GM18526 (cell line): Measurements from ENCODE around the gene KRTAP2-1.
"Not testable (repeated sequence)": the region's sequence is repeated elsewhere in the genome, so short reads cannot be mapped to it uniquely, and the experiment has no call there.

Experiments
- POLR2A ChIP-seq: IDR thresholded peaks from 3 replicates; pipeline ENCODE4 v1.6.1; 2011; ENCODE audit not compliant: insufficient read length; ENCODE audit errors: extremely low read depth

Gene KRTAP2-1, protein sequence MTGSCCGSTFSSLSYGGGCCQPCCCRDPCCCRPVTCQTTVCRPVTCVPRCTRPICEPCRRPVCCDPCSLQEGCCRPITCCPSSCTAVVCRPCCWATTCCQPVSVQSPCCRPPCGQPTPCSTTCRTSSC

DNA sequence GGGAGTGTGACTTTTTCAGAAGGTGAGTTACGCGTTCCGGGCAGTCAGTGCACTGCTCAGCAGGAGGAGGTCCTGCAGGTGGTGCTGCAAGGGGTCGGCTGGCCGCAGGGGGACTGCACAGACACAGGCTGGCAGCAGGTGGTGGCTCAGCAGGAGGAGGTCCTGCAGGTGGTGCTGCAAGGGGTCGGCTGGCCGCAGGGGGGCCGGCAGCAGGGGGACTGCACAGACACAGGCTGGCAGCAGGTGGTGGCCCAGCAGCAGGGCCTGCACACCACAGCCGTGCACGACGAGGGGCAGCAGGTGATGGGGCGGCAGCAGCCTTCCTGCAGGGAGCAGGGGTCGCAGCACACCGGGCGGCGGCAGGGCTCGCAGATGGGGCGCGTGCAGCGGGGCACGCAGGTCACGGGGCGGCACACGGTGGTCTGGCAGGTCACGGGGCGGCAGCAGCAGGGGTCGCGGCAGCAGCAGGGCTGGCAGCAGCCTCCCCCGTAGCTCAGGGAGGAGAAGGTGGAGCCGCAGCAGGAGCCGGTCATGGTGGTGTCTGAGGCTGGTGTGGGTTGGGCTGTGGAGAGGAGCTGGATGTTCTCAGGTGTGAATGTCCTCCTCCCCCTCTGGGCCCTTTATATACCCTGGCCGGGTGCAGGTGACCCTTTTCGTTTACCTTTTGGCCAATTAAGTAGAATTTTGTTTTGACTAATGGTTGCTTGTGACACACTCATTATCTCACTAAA lies at the start of gene KRTAP2-1:
KRTAP2-1 (minus strand) TSS at position 582 of the 731 bp plus-strand sequence; CDS start at position 533, 49 bp downstream.
- TF ChIP-seq POLR2A, result not testable (repeated sequence)

DNA sequence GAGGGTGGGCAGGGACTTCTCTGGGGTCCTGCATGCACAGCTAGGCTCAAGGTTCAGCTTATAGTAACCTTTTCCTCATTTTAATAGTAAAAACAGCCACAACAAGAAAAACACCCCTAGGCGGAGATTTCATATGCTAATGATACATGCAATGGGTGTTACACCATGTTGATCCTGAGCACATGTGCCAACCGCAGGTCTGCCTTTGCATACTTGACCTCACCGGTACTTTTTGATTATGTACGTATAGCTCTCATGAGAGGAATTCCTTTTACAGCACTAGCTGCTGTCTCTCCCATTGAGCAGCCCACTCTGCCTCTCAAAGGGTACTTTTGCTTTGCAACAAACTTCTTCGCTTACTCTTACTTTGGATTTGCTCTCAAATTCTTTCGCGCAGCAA lies 48.9 kb upstream of the KRTAP2-1 start:
- TF ChIP-seq POLR2A, result no peak

DNA sequence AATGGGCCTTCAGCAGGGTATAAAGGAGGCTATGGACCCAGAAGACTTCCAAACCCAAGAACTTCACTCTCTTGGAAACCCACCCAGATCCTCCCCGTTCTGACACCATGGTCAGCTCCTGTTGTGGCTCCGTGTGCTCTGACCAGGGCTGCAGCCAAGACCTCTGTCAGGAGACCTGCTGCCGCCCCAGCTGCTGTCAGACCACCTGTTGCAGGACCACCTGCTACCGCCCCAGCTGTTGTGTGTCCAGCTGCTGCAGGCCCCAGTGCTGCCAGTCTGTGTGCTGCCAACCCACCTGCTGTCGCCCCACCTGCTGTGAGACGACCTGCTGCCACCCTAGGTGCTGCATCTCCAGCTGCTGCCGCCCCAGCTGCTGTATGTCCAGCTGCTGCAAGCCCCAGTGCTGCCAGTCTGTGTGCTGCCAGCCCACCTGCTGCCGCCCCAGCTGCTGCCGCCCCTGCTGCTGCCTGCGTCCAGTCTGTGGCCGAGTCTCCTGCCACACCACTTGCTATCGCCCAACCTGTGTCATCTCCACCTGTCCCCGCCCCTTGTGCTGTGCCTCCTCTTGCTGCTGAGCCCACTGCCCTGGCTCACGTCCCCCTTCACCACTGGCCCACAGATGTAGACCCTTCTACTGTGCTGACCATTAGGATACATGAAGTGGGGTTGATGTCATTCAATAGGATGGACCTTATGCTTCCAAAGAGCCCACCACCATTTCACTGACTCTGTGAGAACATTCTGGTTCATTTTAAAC lies 37.2 kb upstream of the KRTAP2-1 start, which contains the start of gene KRTAP4-7:
KRTAP4-7 (plus strand) TSS at position 51 of the 757 bp plus-strand sequence; CDS start at position 108, 57 bp downstream.
- TF ChIP-seq POLR2A, result not testable (repeated sequence)

DNA sequence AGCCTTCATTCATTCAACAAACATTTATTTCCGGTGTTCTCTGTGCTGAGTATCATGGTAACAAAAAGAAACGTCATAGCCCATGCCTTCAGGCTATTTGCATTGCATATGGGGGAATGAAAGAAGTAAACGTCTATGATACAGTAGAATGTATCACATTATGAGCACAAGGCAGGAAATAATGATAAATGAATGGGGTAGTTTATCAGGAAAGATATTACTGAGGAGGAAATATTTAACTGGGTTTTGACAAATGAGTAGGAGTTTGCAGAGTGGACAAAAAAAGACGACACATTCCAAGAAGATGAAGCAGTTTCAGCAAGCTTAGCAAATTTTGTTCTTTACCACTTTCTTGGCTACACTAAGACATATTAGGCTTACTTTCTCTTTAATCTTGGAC lies 35.5 kb upstream of the KRTAP2-1 start:
- TF ChIP-seq POLR2A, result no peak

DNA sequence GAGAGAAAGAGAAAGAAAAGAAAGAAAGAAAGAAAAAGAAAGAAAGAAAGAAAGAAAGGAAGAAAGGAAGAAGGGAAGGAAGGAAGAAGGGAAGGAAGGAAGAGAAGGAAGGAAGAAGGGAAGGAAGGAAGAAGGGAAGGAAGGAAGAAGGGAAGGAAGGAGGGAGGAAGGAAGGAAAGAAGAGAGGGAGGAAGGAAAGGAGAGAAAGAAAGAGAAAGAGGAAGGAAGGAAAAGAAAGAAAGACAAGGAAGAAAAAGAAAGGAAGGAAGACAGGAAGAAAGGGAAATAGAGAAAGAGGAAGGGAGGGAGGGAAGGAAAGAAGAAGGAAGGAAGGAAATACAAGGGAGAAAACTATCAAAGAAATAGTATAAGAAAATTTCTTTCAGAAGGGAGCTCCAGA lies 29.7 kb upstream of the KRTAP2-1 start:
- no peak for TF ChIP-seq POLR2A

DNA sequence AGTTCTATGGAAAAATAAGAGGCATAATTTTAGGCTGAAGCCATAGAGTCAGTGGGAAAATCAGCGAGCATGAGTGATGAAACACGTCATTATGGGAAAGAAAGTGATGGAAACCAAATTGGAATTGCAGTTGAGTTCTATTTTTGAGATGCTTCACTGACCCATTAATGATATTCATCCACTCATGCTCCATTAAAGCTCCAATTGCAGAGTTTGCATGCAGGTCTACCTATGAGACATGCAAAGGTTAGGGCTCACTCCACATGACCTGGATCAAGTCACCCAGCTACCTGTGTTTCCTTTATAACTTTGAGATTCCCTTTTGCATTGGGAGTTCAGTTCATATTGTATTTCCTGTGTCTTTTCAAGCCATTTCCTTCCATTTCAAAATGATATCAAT lies 26.6 kb upstream of the KRTAP2-1 start:
- TF ChIP-seq POLR2A, result no peak

DNA sequence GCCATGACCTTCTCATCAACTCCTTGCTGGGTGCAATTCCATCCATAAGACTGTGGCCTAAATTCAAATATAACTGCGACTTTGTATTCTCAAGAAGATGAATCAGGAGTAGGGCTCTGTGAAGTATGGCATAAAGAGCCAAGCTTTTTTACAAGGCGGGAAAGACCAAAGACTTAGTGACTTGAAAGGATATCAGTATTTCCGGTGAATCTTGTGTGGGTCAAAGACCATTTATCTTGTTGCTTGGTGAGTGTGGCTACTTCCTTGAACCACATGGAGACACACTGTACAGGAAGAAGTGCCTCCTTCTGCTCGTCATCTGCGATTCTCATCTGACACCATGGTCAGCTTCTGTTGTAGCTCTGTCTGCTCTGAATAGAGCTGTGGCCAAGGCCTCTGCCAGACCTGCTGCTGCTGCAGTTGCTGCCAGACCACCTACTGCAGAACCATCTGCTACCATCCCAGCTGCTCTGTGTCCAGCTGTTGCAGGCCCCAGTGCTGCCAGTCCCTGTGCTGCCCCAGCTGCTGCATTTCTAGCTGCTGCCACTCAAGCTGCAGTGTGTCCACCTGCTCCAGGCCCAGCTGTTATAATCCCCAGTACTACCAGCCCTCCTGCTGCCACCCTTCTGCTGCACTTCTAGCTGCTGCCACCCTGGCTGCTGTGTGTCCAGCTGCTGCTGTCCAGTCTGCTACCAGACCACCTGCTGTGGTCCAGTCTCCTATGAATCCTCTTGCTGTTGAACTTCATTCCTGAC lies 24.7 kb upstream of the KRTAP2-1 start:
- TF ChIP-seq POLR2A, result no peak

DNA sequence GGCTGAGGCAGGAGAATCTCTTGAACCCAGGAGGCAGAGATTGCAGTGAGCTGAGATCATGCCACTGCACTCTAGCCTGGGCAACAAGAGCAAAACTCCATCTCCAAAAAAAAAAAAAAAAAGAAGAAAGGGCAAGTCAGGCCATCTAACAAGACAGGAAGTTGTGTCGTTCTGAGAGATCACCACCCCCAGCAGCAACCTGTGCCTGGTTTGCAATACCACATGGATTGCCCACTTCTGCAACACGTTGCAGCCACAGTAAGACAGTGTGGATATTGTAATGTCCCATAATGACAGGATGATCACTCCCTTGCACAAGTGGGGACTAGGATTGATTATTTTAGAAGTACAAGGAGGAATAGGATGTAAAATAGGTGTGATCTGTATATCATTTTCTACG lies 21.9 kb upstream of the KRTAP2-1 start:
- no peak for TF ChIP-seq POLR2A

DNA sequence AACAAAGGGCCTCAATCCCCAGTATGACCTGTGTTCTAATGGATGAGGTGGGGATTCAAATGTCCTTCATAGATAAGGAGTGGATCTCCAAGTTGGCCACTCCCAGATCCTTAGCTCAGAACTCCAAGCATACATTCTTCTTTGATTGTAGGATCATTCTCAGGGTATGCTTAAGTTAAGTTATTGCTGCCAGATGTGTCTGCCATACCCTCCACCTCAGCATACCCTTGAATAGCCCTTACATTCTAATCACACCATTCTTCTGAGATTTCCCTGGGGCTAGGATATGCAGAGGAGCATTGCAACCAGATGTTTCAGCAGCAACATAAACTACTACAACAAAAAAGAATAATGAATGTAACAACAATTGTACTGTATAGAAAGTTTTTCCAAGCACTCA lies 20.2 kb upstream of the KRTAP2-1 start:
- TF ChIP-seq POLR2A, result no peak

DNA sequence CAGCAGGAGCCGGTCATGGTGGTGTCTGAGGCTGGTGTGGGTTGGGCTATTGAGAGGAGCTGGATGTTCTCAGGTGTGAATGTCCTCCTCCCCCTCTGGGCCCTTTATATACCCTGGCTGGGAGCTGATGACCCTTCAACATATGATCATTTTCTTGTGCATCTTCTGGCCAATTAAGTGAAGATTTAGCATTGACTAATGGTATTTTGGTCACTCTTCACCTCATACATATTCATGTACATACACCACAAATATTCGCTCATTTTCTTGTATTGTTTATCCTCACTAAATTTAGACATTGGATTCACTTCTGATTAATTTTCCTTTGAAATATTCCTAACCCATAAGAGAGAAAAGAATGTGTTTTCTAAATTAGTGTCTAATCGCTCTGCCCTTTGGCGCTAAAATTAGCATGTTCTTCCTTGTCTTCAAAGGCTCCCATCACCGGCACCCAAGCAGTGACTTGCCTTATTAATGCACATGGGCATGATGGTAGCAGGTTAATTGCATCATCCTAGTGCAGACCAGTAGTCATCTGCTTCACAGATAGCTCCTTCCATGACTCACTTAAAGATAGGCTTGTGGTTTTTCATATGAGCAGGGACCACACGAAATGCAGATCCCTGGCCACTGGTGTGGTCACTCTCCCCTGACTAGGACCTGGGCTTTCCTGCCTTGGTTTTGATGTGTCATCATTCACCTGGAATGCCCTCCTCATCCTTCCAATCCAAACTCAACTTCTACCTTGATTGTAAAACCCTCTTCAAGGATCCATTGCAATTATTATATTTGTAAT lies 18.9 kb upstream of the KRTAP2-1 start, which contains the start of gene KRTAP2-4:
KRTAP2-4 (minus strand) TSS at position 51 of the 796 bp plus-strand sequence; CDS start at position 17, 34 bp downstream.
- no peak for TF ChIP-seq POLR2A

DNA sequence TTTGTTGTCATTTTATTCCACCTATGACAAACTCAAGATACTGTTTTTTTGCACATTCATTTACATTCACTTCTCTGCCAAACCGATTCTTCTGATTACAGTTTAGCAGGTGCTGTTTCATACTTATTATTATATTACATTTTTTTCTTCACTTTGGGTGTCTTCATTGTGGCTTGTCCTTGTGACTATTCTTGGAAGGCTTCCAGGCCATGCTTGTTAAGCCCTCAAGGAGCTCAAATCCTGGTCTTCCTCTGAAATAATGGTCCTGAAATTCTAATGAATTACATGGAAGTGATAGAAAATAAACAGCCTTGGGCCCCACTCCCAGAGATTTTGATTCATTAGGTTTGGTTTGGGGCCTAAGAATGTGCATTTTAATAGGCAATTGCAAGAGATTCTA lies 17.2 kb upstream of the KRTAP2-1 start:
- TF ChIP-seq POLR2A, result no peak

DNA sequence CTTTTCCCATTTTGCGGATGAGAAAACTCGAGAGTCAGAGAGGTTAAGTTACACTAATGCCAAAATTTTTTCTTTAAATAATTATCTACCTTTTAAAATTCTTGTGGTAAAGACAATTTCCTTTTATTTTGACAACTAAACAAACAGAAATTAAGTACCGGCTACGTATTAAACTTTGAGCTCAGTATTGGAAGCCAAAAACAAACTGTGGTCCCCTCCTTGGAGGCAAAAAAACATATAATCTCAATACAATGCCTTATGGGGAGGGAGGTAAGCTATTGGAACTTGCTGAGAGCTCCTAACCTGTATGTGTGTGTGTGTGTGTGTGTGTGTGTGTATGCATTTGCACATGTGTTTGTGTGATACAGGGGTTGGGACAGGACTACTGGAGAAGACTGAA lies 16.3 kb upstream of the KRTAP2-1 start:
- TF ChIP-seq POLR2A, result no peak

DNA sequence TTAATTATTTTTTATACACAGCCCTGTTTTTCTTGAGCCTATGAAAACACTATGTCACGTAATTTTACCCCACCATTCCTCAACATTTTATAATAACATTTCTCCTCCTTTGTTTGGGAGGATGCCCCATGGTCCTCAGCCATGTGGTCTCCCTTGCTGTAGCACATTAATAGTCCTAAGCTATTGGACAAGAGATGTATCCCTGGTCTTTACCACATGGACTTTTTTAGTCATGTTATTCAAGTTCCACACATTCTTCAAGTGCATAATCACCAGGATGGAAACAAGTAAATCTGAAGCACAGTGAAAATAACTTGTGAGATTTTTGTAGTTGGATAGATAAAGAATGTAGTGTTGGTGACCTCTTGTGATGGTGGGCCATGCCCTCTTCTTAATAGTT lies 14.8 kb upstream of the KRTAP2-1 start:
- TF ChIP-seq POLR2A, result no peak

DNA sequence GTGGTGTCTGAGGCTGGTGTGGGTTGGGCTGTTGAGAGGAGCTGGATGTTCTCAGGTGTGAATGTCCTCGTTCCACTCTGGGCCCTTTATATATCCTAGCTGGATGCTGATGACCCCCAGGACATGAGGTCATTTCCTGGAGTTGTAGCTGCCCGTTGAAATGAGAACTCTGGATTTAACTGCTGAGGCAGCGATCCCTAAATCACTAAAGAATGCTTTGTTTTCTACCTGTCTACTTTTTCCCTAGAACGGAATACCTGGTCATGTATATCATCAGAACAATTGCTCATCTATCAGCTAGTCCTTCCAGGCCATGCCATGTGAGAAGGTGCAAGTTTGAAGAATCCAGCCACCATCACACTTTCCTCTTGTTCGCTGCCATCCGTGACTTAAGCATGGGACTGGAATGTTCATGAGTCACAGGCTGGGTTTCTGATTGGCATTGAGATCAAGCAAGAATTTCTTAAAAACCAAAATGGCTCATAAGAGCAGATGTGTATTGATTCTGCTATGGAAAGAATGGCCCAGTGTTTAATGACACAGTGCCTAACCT lies 13.0 kb upstream of the KRTAP2-1 start, which contains the start of gene KRTAP2-3:
KRTAP2-3 (minus strand) TSS at position 63 of the 553 bp plus-strand sequence. CDS start 64 bp downstream, outside the sequence.
- TF ChIP-seq POLR2A, result no peak
